Upper lobe of left lung (tissue), 4 donors: ENCODE results near the gene BABAM2.

Experiments
- EP300 ChIP-seq, 4 donors: sonication (generic); formaldehyde crosslinking; IDR thresholded peaks; one replicate each; pipeline ENCODE4 v1.5.1; 2017; ENCODE audit warnings: antibody characterized with exemption in 4 of 4, control low read depth in 2 of 4
- POLR2AphosphoS5 ChIP-seq, 2 donors: sonication (generic); formaldehyde crosslinking; IDR thresholded peaks; one replicate each; pipeline ENCODE4 v1.5.1; 2017; ENCODE audit warnings: antibody characterized with exemption in 2 of 2

- TF ChIP-seq EP300 (IDR thresholded peaks at IDR 0.05) (no peak), POLR2AphosphoS5 (IDR thresholded peaks at IDR 0.05) (no peak)
Measured at GRCh38 chr2:27973592-27973991, 83.1 kb downstream of the BABAM2 start.
